Retinal pigment epithelial cell (primary cell): ENCODE results near the gene TCP11L1.

ENCODE experiments used
- DNase-seq: peaks from one replicate; pipeline ENCODE4 v3.0.0-alpha.2; 2010; ENCODE audit warnings: low read depth
- H3K4me3 ChIP-seq: 2 replicates; pipeline ENCODE4 v1.5.1; 2011; ENCODE audit warnings: mild to moderate bottlenecking, low read length, control low read depth, moderate library complexity
- CTCF ChIP-seq: conservative IDR thresholded peaks from 2 replicates; pipeline ENCODE4 v1.5.1; 2011; ENCODE audit warnings: low read depth, low read length, control low read depth, inconsistent platforms

TCP11L1 gene

GRCh38 chr11:33039274-33040032 lies at the start of gene TCP11L1:
Gene TCP11L1 (plus strand): TSS chr11:33039572. CDS start chr11:33043774, 4,202 bp downstream.
- H3K4me3 ChIP-seq: peak within 1 kb of the TSS; percentile 86
- DNase-seq: peak; percentile 80
- TF ChIP-seq CTCF: no peak

GRCh38 chr11:32990481-32990880 lies 48.9 kb upstream of the TCP11L1 start:
- no peak for DNase-seq
- no peak overlapping the region for H3K4me3 ChIP-seq
- TF ChIP-seq CTCF: no peak

- no peak overlapping the region for H3K4me3 ChIP-seq
- no peak for TF ChIP-seq CTCF
- DNase-seq: no peak
Measured at GRCh38 chr11:32991427-32991826, 47.9 kb upstream of the TCP11L1 start.

GRCh38 chr11:32991898-32992297 lies 47.5 kb upstream of the TCP11L1 start:
- no peak for DNase-seq
- no peak overlapping the region for H3K4me3 ChIP-seq
- no peak for TF ChIP-seq CTCF

- DNase-seq: peak; percentile 38
- H3K4me3 ChIP-seq: no peak overlapping the region
- TF ChIP-seq CTCF: no peak
Measured at GRCh38 chr11:33000181-33000580, 39.2 kb upstream of the TCP11L1 start.

GRCh38 chr11:33001281-33001680 lies 38.1 kb upstream of the TCP11L1 start:
- no peak for TF ChIP-seq CTCF
- H3K4me3 ChIP-seq: no peak overlapping the region
- DNase-seq: no peak
